Measurements from ENCODE around the gene BAD.

DNA sequence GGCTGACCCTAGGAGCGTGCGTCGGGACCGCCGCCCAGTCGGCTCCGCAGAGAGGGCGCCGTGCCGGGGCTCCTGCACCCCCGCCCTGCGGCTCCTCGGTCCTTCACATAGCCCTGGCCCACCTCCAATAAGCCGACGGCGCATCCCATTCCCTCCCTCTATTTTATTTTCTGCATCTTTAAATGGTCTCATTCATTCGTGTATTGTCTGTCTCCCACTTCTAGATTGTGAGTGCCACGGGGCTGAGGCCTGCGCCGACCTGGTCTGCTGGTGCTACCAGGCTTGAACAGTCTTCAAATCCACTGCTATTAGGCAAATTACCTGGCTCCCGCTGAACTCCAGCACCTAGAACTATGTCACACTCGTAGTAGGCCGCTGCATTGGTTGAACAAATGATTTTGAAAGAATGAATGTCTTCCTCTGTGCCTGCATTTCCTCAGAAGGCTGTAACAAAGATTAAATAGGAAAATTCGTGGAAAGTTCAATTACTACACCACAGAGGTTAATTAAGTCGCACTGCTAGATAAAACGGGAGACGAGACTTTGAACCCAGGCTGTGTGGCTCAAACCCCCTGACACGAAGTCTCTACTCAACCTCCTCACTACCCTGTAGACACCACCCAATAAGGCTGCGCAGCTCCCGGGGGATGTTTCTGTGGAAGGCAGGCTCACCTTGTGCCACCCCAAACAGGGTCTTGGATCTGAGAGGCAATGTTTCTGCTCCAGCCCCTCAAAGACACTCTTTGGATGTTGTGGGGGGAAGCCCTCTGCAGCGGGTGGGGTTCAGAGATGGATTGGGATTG, 36.5 kb downstream of the BAD start:
- TF ChIP-seq, protein P1, sequence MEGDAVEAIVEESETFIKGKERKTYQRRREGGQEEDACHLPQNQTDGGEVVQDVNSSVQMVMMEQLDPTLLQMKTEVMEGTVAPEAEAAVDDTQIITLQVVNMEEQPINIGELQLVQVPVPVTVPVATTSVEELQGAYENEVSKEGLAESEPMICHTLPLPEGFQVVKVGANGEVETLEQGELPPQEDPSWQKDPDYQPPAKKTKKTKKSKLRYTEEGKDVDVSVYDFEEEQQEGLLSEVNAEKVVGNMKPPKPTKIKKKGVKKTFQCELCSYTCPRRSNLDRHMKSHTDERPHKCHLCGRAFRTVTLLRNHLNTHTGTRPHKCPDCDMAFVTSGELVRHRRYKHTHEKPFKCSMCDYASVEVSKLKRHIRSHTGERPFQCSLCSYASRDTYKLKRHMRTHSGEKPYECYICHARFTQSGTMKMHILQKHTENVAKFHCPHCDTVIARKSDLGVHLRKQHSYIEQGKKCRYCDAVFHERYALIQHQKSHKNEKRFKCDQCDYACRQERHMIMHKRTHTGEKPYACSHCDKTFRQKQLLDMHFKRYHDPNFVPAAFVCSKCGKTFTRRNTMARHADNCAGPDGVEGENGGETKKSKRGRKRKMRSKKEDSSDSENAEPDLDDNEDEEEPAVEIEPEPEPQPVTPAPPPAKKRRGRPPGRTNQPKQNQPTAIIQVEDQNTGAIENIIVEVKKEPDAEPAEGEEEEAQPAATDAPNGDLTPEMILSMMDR (IDR thresholded peaks at IDR 0.05) = no peak
- TF ChIP-seq POLR2AphosphoS5 (IDR thresholded peaks at IDR 0.05) = no peak
- no peak for TF ChIP-seq POLR2A (IDR thresholded peaks at IDR 0.05)

Measured in stomach (tissue), 4 donors.